ENCODE data around the gene TTC27. TPM values are rescaled to one million over a fixed set of nuclear protein-coding genes. Genes with fewer than 3 reads are reported as not detected.
"Not testable (repeated sequence)": the region's sequence is repeated elsewhere in the genome, so short reads cannot be mapped to it uniquely, and the experiment has no call there.

The TTC27 gene
- total RNA-seq, 6 donors from 2014 or later, result 9.4 to 24.0 (median 12.3) TPM

DNA sequence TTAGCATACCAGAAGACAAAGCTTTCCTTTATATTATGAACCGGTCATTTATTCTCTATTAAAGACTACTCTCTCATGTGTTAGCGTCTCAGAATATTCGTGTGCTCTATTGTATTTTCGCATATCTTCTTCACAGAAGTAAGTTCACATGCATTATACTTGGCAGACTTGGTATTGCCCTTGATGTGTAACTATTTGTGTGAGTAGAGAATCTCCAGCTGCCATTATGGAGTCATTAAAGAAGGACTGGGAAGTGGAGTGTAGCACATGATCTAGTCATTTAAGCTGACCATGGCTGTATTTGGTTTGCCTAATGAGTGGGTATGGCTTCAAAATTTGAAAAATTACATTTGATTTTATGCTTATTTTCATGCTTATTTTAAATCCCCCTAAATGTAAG lies 92.9 kb downstream of the TTC27 start:
- Histone ChIP-seq H3K27ac (no peak overlapping the region), H3K4me3 (no peak overlapping the region), H3K4me1 (no peaks in the 10 kb centered on the region), H3K36me3 (peaks cover 0 to 2% (median 0%) of the 10 kb centered on the region in 4 donors), H3K27me3 (no peaks in the 10 kb centered on the region), H3K9me3 (no peaks in the 10 kb centered on the region)
- TF ChIP-seq, protein P1, sequence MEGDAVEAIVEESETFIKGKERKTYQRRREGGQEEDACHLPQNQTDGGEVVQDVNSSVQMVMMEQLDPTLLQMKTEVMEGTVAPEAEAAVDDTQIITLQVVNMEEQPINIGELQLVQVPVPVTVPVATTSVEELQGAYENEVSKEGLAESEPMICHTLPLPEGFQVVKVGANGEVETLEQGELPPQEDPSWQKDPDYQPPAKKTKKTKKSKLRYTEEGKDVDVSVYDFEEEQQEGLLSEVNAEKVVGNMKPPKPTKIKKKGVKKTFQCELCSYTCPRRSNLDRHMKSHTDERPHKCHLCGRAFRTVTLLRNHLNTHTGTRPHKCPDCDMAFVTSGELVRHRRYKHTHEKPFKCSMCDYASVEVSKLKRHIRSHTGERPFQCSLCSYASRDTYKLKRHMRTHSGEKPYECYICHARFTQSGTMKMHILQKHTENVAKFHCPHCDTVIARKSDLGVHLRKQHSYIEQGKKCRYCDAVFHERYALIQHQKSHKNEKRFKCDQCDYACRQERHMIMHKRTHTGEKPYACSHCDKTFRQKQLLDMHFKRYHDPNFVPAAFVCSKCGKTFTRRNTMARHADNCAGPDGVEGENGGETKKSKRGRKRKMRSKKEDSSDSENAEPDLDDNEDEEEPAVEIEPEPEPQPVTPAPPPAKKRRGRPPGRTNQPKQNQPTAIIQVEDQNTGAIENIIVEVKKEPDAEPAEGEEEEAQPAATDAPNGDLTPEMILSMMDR (IDR thresholded peaks at IDR 0.05), result no peak
- TF ChIP-seq POLR2AphosphoS5 (IDR thresholded peaks at IDR 0.05), result no peak
- TF ChIP-seq EP300 (IDR thresholded peaks at IDR 0.05), result no peak
- TF ChIP-seq POLR2A (IDR thresholded peaks at IDR 0.05), result no peak
- 93 to 94% methylated on average over 4 of the region's 4 CpGs for WGBS, 2 donors
- DNase-seq (no peak), ATAC-seq (ENCODE audit: low FRiP score in 2 of 2) (no peak)

- 91 to 97% methylated on average over 1 of the region's 1 CpG for WGBS, 2 donors
- no peaks in the 10 kb centered on the region for H3K27me3 ChIP-seq
- no peaks in the 10 kb centered on the region for H3K9me3 ChIP-seq
- peaks cover 0 to 3% (median 0%) of the 10 kb centered on the region in 4 donors for H3K36me3 ChIP-seq
- TF ChIP-seq POLR2A (IDR thresholded peaks at IDR 0.05), result no peak
- TF ChIP-seq POLR2AphosphoS5 (IDR thresholded peaks at IDR 0.05), result no peak
- TF ChIP-seq, protein P1 (IDR thresholded peaks at IDR 0.05), result no peak
- no peak for TF ChIP-seq EP300 (IDR thresholded peaks at IDR 0.05)
- ATAC-seq (ENCODE audit: low FRiP score in 2 of 2) (no peak), DNase-seq (no peak)
- H3K27ac ChIP-seq, result no peak overlapping the region
- H3K4me1 ChIP-seq, result no peaks in the 10 kb centered on the region
- H3K4me3 ChIP-seq, result no peak overlapping the region
Measured at GRCh38 chr2:32721376-32721775, 93.5 kb downstream of the TTC27 start.

GRCh38 chr2:32723467-32724079 lies 95.7 kb downstream of the TTC27 start:
- Histone ChIP-seq H3K27ac (no peak overlapping the region), H3K4me1 (no peaks in the 10 kb centered on the region), H3K36me3 (peaks cover 0 to 3% (median 0%) of the 10 kb centered on the region in 4 donors), H3K27me3 (no peaks in the 10 kb centered on the region), H3K4me3 (no peak overlapping the region), H3K9me3 (no peaks in the 10 kb centered on the region)
- ATAC-seq (ENCODE audit: low FRiP score in 2 of 2) (no peak), DNase-seq (no peak)
- WGBS, 2 donors, result 91 to 92% methylated on average over 3 of the region's 3 CpGs
- TF ChIP-seq POLR2AphosphoS5 (IDR thresholded peaks at IDR 0.05) (no peak), POLR2A (IDR thresholded peaks at IDR 0.05) (no peak), EP300 (IDR thresholded peaks at IDR 0.05) (no peak)
- TF ChIP-seq, protein P1 (IDR thresholded peaks at IDR 0.05), result no peak

- not testable (repeated sequence) for H3K4me1 ChIP-seq; DNase-seq; H3K4me3 ChIP-seq; H3K36me3 ChIP-seq; H3K27ac ChIP-seq; H3K9me3 ChIP-seq; ATAC-seq (ENCODE audit: low FRiP score in 2 of 2); H3K27me3 ChIP-seq
- WGBS, 2 donors, result 91 to 94% methylated on average over 5 of the region's 5 CpGs
Measured at GRCh38 chr2:32726678-32727077, 98.8 kb downstream of the TTC27 start.

GRCh38 chr2:32727157-32727556 lies 99.3 kb downstream of the TTC27 start:
- WGBS, 2 donors, result 79 to 88% methylated on average over 1 of the region's 1 CpG
- Histone ChIP-seq H3K4me3 (no peak overlapping the region), H3K4me1 (no peaks in the 10 kb centered on the region), H3K36me3 (peaks cover 0 to 3% (median 0%) of the 10 kb centered on the region in 4 donors), H3K27ac (no peak overlapping the region), H3K27me3 (no peaks in the 10 kb centered on the region), H3K9me3 (no peaks in the 10 kb centered on the region)
- no peak for DNase-seq
- TF ChIP-seq EP300 (IDR thresholded peaks at IDR 0.05) (no peak), POLR2A (IDR thresholded peaks at IDR 0.05) (no peak), POLR2AphosphoS5 (IDR thresholded peaks at IDR 0.05) (no peak)
- TF ChIP-seq, protein P1 (IDR thresholded peaks at IDR 0.05), result no peak
- ATAC-seq (ENCODE audit: low FRiP score in 2 of 2), result no peak

DNA sequence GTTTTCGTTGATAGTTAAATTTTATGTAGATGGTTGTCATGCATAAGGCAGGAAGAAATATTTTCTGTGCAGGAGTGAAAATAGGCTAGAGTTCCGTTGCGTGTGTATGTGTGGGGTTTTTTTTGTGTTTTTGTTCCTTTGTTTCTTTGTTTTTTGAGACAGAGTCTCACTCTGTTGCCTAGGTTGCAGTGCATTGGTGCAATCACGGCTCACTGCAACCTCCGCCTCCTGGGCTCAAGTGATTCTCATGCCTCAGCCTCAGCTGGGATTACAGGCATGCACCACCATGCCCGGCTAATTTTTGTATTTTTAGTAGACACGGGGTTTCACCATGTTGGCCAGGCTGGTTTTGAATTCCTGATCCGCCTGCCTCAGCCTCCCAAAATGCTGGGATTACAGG lies 103.1 kb downstream of the TTC27 start:
- H3K36me3 ChIP-seq; H3K4me3 ChIP-seq; ATAC-seq (ENCODE audit: low FRiP score in 2 of 2); H3K27me3 ChIP-seq; H3K9me3 ChIP-seq; H3K27ac ChIP-seq; DNase-seq; H3K4me1 ChIP-seq: not testable (repeated sequence)
- 97 to 98% methylated on average over 8 of the region's 8 CpGs for WGBS, 2 donors
